Myometrial cell (primary cell): ENCODE measurements around the gene CAPN9. TPM values are rescaled to one million over a fixed set of nuclear protein-coding genes. Genes with fewer than 3 reads are reported as not detected.

Experiments used
- total RNA-seq: library from RNA; depleted of rRNA; stranded (reverse); fragments of >200 nt; gene quantifications from 2 replicates; pipeline ENCODE4 v1.2.3, GENCODE V29; 2015

The CAPN9 gene
- total RNA-seq: not detected in 2 replicates

GRCh38 chr1:230747127-230747730, at the start of gene CAPN9:
TSS of gene CAPN9 (plus strand) at chr1:230747388. CDS start at chr1:230747497, 109 bp downstream.

GRCh38 chr1:230713915-230714764, 33.0 kb upstream of the CAPN9 start, which contains the start of gene AGT:
TSS of gene AGT (minus strand) at chr1:230714122. CDS start at chr1:230710823, 3,299 bp downstream.

Other genes with a start within 250 kb of the CAPN9 start
- 15.9 and 17.7 TPM in 2 replicates for gene COG2, start 104.9 kb upstream of the CAPN9 start, total RNA-seq
- gene AGT, start 33.3 kb upstream of the CAPN9 start, total RNA-seq: 1.2 TPM in 1 of 2 replicates, not detected in the other
- gene C1orf198, start 121.1 kb downstream of the CAPN9 start, total RNA-seq: 19.5 and 21.3 TPM in 2 replicates
- 7.4 and 17.0 TPM in 2 replicates for gene TTC13, start 231.5 kb downstream of the CAPN9 start, total RNA-seq
- gene ARV1, start 231.7 kb downstream of the CAPN9 start, total RNA-seq: 22.5 and 33.1 TPM in 2 replicates